Measurements from ENCODE around the gene ABCC8. TPM values are rescaled to one million over a fixed set of nuclear protein-coding genes. Genes with fewer than 3 reads are reported as not detected.

ABCC8 gene
- total RNA-seq, 1 donor: not detected

GRCh38 chr11:17519061-17519885, 42.6 kb upstream of the ABCC8 start:
- DNase-seq (ENCODE audit: low read depth): no peak
- no peak for TF ChIP-seq CTCF (IDR thresholded peaks at IDR 0.05; ENCODE audit: insufficient read depth, low read depth, low read length)
- no peak overlapping the region for H3K4me3 ChIP-seq (ENCODE audit: low read depth, low read length)

- no peak for TF ChIP-seq CTCF (IDR thresholded peaks at IDR 0.05; ENCODE audit: insufficient read depth, low read depth, low read length)
- no peak overlapping the region for H3K4me3 ChIP-seq (ENCODE audit: low read depth, low read length)
- no peak for DNase-seq (ENCODE audit: low read depth)
Measured at GRCh38 chr11:17518366-17518765, 41.7 kb upstream of the ABCC8 start.

- DNase-seq (ENCODE audit: low read depth): no peak
- no peak overlapping the region for H3K4me3 ChIP-seq (ENCODE audit: low read depth, low read length)
- no peak for TF ChIP-seq CTCF (IDR thresholded peaks at IDR 0.05; ENCODE audit: insufficient read depth, low read depth, low read length)
Measured at GRCh38 chr11:17517186-17517585, 40.5 kb upstream of the ABCC8 start.

- DNase-seq (ENCODE audit: low read depth): no peak
- H3K4me3 ChIP-seq (ENCODE audit: low read depth, low read length): no peak overlapping the region
- TF ChIP-seq CTCF (IDR thresholded peaks at IDR 0.05; ENCODE audit: insufficient read depth, low read depth, low read length): no peak
Measured at GRCh38 chr11:17516551-17517150, 40.0 kb upstream of the ABCC8 start.

GRCh38 chr11:17515443-17516176, 39.0 kb upstream of the ABCC8 start:
- DNase-seq (ENCODE audit: low read depth): no peak
- no peak for TF ChIP-seq CTCF (IDR thresholded peaks at IDR 0.05; ENCODE audit: insufficient read depth, low read depth, low read length)
- H3K4me3 ChIP-seq (ENCODE audit: low read depth, low read length): no peak overlapping the region

- DNase-seq (ENCODE audit: low read depth): no peak
- no peak for TF ChIP-seq CTCF (IDR thresholded peaks at IDR 0.05; ENCODE audit: insufficient read depth, low read depth, low read length)
- H3K4me3 ChIP-seq (ENCODE audit: low read depth, low read length): no peak overlapping the region
Measured at GRCh38 chr11:17514476-17514875, 37.8 kb upstream of the ABCC8 start.
